ENCODE measurements around the gene PGM2. TPM values are rescaled to one million over a fixed set of nuclear protein-coding genes. Genes with fewer than 3 reads are reported as not detected.
"Not testable (repeated sequence)": the region's sequence is repeated elsewhere in the genome, so short reads cannot be mapped to it uniquely, and the experiment has no call there.

The PGM2 gene
- total RNA-seq, result 10 to 100 TPM; 49.2 to 54.5 TPM

GRCh38 chr4:37826295-37827029 lies at the start of gene PGM2:
PGM2 (plus strand) TSS chr4:37826686; CDS start chr4:37826733, 47 bp downstream.
- ATAC-seq (peak; percentile 99), DNase-seq (peak; percentile 93)
- H3K27ac Mint-ChIP-seq, result peak within 1 kb of the TSS; percentile 95
- H3K4me1 Mint-ChIP-seq (ENCODE audit: low read depth), result peaks cover 48% of the 10 kb centered on the region
- CTCF ChIA-PET, result interaction anchor here (0.8 to 1.4 kb wide), 4 partner anchors 10 to 210 kb away, joined by 3 to 6 read pairs (median 3); no protein-coding TSS in a partner anchor
- H3K36me3 Mint-ChIP-seq (ENCODE audit: low read depth), result peaks cover 30% of the 10 kb centered on the region
- peak within 1 kb of the TSS; percentile 97 for H3K4me3 Mint-ChIP-seq
- H3K9me3 Mint-ChIP-seq (ENCODE audit: insufficient read depth), result no peaks in the 10 kb centered on the region
- peaks cover 4% of the 10 kb centered on the region for H3K27me3 Mint-ChIP-seq (ENCODE audit: low read depth)
- POLR2A ChIA-PET, result interaction anchor here (0.6 to 1.7 kb wide), 12 partner anchors 9 to 195 kb away, joined by 3 to 14 read pairs (median 4); partner anchors contain the start of gene TBC1D1

- no peak for DNase-seq
- peaks cover 19% of the 10 kb centered on the region for H3K4me1 Mint-ChIP-seq (ENCODE audit: low read depth)
- peak overlapping the region; percentile 81 for H3K27ac Mint-ChIP-seq
- CTCF ChIA-PET, result no interaction called here
- POLR2A ChIA-PET, result no interaction called here
- ATAC-seq, result no peak
- H3K9me3 Mint-ChIP-seq (ENCODE audit: insufficient read depth), result peaks cover 6% of the 10 kb centered on the region
- peaks cover 3% of the 10 kb centered on the region for H3K36me3 Mint-ChIP-seq (ENCODE audit: low read depth)
- H3K4me3 Mint-ChIP-seq, result no peak overlapping the region
- H3K27me3 Mint-ChIP-seq (ENCODE audit: low read depth), result no peaks in the 10 kb centered on the region
Measured at GRCh38 chr4:37779896-37780295, 46.6 kb upstream of the PGM2 start.

GRCh38 chr4:37780444-37781130 lies 45.9 kb upstream of the PGM2 start:
- no peak overlapping the region for H3K4me3 Mint-ChIP-seq
- no peaks in the 10 kb centered on the region for H3K27me3 Mint-ChIP-seq (ENCODE audit: low read depth)
- CTCF ChIA-PET, result interaction anchor here (0.6 to 4.1 kb wide), 5 partner anchors 31 to 328 kb away, joined by 3 to 32 read pairs (median 3); partner anchors contain the start of gene RELL1
- H3K27ac Mint-ChIP-seq, result peak overlapping the region; percentile 81
- DNase-seq, result peak; percentile 77
- peaks cover 6% of the 10 kb centered on the region for H3K9me3 Mint-ChIP-seq (ENCODE audit: insufficient read depth)
- POLR2A ChIA-PET, result no interaction called here
- peak; percentile 97 for ATAC-seq
- H3K36me3 Mint-ChIP-seq (ENCODE audit: low read depth), result peaks cover 3% of the 10 kb centered on the region
- peaks cover 19% of the 10 kb centered on the region for H3K4me1 Mint-ChIP-seq (ENCODE audit: low read depth)

- ChIA-PET CTCF (interaction anchor here (0.9 to 4.1 kb wide), 4 partner anchors 30 to 178 kb away, joined by 3 to 32 read pairs (median 4); partner anchors contain the start of gene RELL1), POLR2A (interaction anchor here (0.6 kb wide), 1 partner anchor 808 kb away, joined by 3 read pairs; no protein-coding TSS in a partner anchor)
- peak overlapping the region; percentile 81 for H3K27ac Mint-ChIP-seq
- peaks cover 19% of the 10 kb centered on the region for H3K4me1 Mint-ChIP-seq (ENCODE audit: low read depth)
- no peak overlapping the region for H3K4me3 Mint-ChIP-seq
- peak; percentile 13 for ATAC-seq
- H3K36me3 Mint-ChIP-seq (ENCODE audit: low read depth), result peaks cover 3% of the 10 kb centered on the region
- H3K27me3 Mint-ChIP-seq (ENCODE audit: low read depth), result no peaks in the 10 kb centered on the region
- no peak for DNase-seq
- H3K9me3 Mint-ChIP-seq (ENCODE audit: insufficient read depth), result peaks cover 10% of the 10 kb centered on the region
Measured at GRCh38 chr4:37781131-37781455, 45.4 kb upstream of the PGM2 start.

GRCh38 chr4:37786267-37786666 lies 40.2 kb upstream of the PGM2 start:
- not testable (repeated sequence) for ATAC-seq; H3K36me3 Mint-ChIP-seq (ENCODE audit: low read depth); H3K4me3 Mint-ChIP-seq; H3K4me1 Mint-ChIP-seq (ENCODE audit: low read depth); H3K27ac Mint-ChIP-seq; DNase-seq; H3K27me3 Mint-ChIP-seq (ENCODE audit: low read depth)
- peaks cover 19% of the 10 kb centered on the region for H3K9me3 Mint-ChIP-seq (ENCODE audit: insufficient read depth)
- ChIA-PET CTCF (interaction anchor here (0.9 kb wide), 1 partner anchor 9 kb away, joined by 3 read pairs; no protein-coding TSS in a partner anchor), POLR2A (interaction anchor here (0.7 kb wide), 1 partner anchor 192 kb away, joined by 3 read pairs; no protein-coding TSS in a partner anchor)

GRCh38 chr4:37787883-37788460 lies 38.5 kb upstream of the PGM2 start:
- H3K4me1 Mint-ChIP-seq (ENCODE audit: low read depth); H3K27ac Mint-ChIP-seq; ATAC-seq; POLR2A ChIA-PET; DNase-seq; H3K36me3 Mint-ChIP-seq (ENCODE audit: low read depth); H3K27me3 Mint-ChIP-seq (ENCODE audit: low read depth); H3K4me3 Mint-ChIP-seq: not testable (repeated sequence)
- peaks cover 18% of the 10 kb centered on the region for H3K9me3 Mint-ChIP-seq (ENCODE audit: insufficient read depth)
- CTCF ChIA-PET, result interaction anchor here (1.4 kb wide), 1 partner anchor 9 kb away, joined by 3 read pairs; no protein-coding TSS in a partner anchor

GRCh38 chr4:37788819-37789218 lies 37.7 kb upstream of the PGM2 start:
- Mint-ChIP-seq H3K4me3 (no peak overlapping the region), H3K9me3 (ENCODE audit: insufficient read depth) (peaks cover 17% of the 10 kb centered on the region), H3K36me3 (ENCODE audit: low read depth) (no peaks in the 10 kb centered on the region), H3K27ac (no peak overlapping the region), H3K27me3 (ENCODE audit: low read depth) (peaks cover 2% of the 10 kb centered on the region), H3K4me1 (ENCODE audit: low read depth) (no peaks in the 10 kb centered on the region)
- POLR2A ChIA-PET, result no interaction called here
- CTCF ChIA-PET, result interaction anchor here (1.7 kb wide), 1 partner anchor 222 kb away, joined by 3 read pairs; no protein-coding TSS in a partner anchor
- DNase-seq, result no peak
- no peak for ATAC-seq

GRCh38 chr4:37792241-37792640 lies 34.2 kb upstream of the PGM2 start:
- H3K36me3 Mint-ChIP-seq (ENCODE audit: low read depth), result no peaks in the 10 kb centered on the region
- POLR2A ChIA-PET, result no interaction called here
- DNase-seq, result no peak
- H3K4me1 Mint-ChIP-seq (ENCODE audit: low read depth), result no peaks in the 10 kb centered on the region
- H3K27me3 Mint-ChIP-seq (ENCODE audit: low read depth), result peaks cover 12% of the 10 kb centered on the region
- peaks cover 7% of the 10 kb centered on the region for H3K9me3 Mint-ChIP-seq (ENCODE audit: insufficient read depth)
- no peak overlapping the region for H3K4me3 Mint-ChIP-seq
- CTCF ChIA-PET, result no interaction called here
- ATAC-seq, result no peak
- no peak overlapping the region for H3K27ac Mint-ChIP-seq

- ChIA-PET POLR2A (no interaction called here), CTCF (interaction anchor here (1.2 to 2.4 kb wide), 2 partner anchors 191 to 340 kb away, joined by 4 to 16 read pairs; no protein-coding TSS in a partner anchor)
- ATAC-seq, result no peak
Measured at GRCh38 chr4:37793562-37793961, 32.9 kb upstream of the PGM2 start.

GRCh38 chr4:37794056-37794455 lies 32.4 kb upstream of the PGM2 start:
- Mint-ChIP-seq H3K9me3 (ENCODE audit: insufficient read depth) (peaks cover 7% of the 10 kb centered on the region), H3K27me3 (ENCODE audit: low read depth) (peaks cover 10% of the 10 kb centered on the region), H3K36me3 (ENCODE audit: low read depth) (no peaks in the 10 kb centered on the region), H3K27ac (no peak overlapping the region), H3K4me1 (ENCODE audit: low read depth) (no peaks in the 10 kb centered on the region), H3K4me3 (no peak overlapping the region)
- ATAC-seq (no peak), DNase-seq (no peak)
- POLR2A ChIA-PET, result no interaction called here
- CTCF ChIA-PET, result interaction anchor here (0.8 to 2.4 kb wide), 3 partner anchors 192 to 341 kb away, joined by 3 to 16 read pairs (median 4); no protein-coding TSS in a partner anchor

More at GRCh38 chr4:37793562-37793961, 32.9 kb upstream of the PGM2 start:
- peak; percentile 31 for DNase-seq
- no peaks in the 10 kb centered on the region for H3K36me3 Mint-ChIP-seq (ENCODE audit: low read depth)
- H3K4me1 Mint-ChIP-seq (ENCODE audit: low read depth), result no peaks in the 10 kb centered on the region
- no peak overlapping the region for H3K4me3 Mint-ChIP-seq
- H3K9me3 Mint-ChIP-seq (ENCODE audit: insufficient read depth), result peaks cover 7% of the 10 kb centered on the region
- H3K27ac Mint-ChIP-seq, result no peak overlapping the region
- H3K27me3 Mint-ChIP-seq (ENCODE audit: low read depth), result peaks cover 10% of the 10 kb centered on the region

- H3K27ac Mint-ChIP-seq, result no peak overlapping the region
- ATAC-seq, result no peak
Measured at GRCh38 chr4:37795581-37796195, 30.8 kb upstream of the PGM2 start.

More at GRCh38 chr4:37795581-37796195, 30.8 kb upstream of the PGM2 start:
- Mint-ChIP-seq H3K9me3 (ENCODE audit: insufficient read depth) (peaks cover 7% of the 10 kb centered on the region), H3K36me3 (ENCODE audit: low read depth) (no peaks in the 10 kb centered on the region), H3K4me3 (no peak overlapping the region), H3K4me1 (ENCODE audit: low read depth) (no peaks in the 10 kb centered on the region), H3K27me3 (ENCODE audit: low read depth) (peaks cover 15% of the 10 kb centered on the region)
- ChIA-PET POLR2A (no interaction called here), CTCF (interaction anchor here (0.7 to 2.4 kb wide), 4 partner anchors 10 to 240 kb away, joined by 3 to 16 read pairs (median 4); no protein-coding TSS in a partner anchor)
- no peak for DNase-seq
